Neural progenitor cell (in vitro differentiated cells): ENCODE data around the gene PTPRU.

Experiments used
- CTCF ChIP-seq: fragments of 200-600 bp; sonication (generic); IDR thresholded peaks from 2 replicates; pipeline ENCODE4 v1.5.1; 2017; ENCODE audit warnings: antibody characterized with exemption, mild to moderate bottlenecking
- EZH2 ChIP-seq: fragments of 200-600 bp; sonication (generic); IDR thresholded peaks from 2 replicates; pipeline ENCODE4 v1.6.1; 2017; ENCODE audit warnings: antibody characterized with exemption, mild to moderate bottlenecking, moderate library complexity

- no peak for TF ChIP-seq EZH2
- no peak for TF ChIP-seq CTCF
These were observed 46.8 kb downstream of the PTPRU start for GRCh38 chr1:29282924-29283803.
